Stromal cell of bone marrow (primary cell): Measurements from ENCODE around the gene LHX5.

Source experiments
- DNase-seq: peaks from one replicate; pipeline ENCODE4 v3.0.0-alpha.2; 2012; ENCODE audit warnings: low read depth

LHX5 gene

GRCh38 chr12:113477842-113478215 lies 6.2 kb upstream of the LHX5 start:
- DNase-seq, result no peak

- DNase-seq, result no peak
Observed at GRCh38 chr12:113477171-113477841, 5.6 kb upstream of the LHX5 start.

- DNase-seq, result no peak
Observed at GRCh38 chr12:113476176-113476986, 4.7 kb upstream of the LHX5 start.

DNA sequence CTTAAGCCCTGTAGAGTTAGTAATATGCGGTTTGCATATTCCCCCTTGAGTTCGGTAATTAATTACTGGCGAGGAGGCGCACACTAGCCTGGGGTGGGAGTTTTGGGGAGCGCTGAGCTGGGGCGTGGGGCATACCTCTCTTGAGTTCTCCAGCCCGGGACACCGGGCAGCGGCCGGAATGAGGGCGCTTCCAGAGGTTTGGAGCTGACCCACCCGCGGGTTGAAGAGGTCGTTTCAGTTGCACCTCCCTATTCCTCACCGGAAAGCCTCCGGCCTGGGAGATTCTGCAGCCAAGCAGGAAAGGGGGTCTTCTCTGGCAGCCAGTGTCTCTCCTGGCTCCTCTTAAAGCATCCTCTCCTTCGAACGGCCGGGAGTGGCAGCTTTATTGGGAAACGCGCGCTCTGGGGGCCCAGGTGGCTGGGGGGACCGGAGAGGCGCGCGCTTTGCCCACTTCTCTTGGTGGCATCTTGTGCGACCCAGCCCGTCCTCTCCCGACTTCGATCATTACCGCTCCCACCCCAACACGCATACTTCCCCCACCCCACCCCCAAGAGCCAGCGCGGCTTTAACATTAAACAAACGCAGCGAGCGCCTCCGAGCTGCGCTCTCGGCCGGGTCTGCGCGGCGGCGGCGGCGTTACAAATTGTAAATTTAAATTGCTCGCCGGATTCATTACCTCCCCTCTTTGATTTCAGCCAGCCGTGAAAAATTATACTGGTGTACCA lies 3.9 kb upstream of the LHX5 start:
- no peak for DNase-seq

- no peak for DNase-seq
Observed at GRCh38 chr12:113474635-113475436, 3.2 kb upstream of the LHX5 start.

- DNase-seq, result no peak
Observed at GRCh38 chr12:113473942-113474341, 2.3 kb upstream of the LHX5 start.

DNA sequence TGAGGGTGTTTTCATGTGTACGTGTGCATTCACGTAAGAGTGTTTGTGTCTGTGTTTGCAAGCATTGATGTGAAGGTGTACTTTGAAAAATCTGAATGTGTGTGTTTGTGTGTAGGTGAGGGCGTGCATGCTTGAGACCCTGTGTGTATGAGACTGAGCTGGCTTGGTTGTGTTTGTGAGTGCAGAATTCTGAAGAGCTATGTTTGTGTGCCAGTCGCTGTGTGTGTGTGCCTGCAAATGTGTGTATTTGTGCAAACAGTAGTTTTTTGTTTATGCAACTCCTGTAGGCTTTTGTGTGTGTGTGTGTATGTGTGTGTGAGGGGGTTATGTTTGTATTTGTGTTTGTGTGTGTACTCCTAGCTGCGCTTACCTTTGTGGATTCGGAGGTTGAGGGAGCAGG lies 1.7 kb upstream of the LHX5 start:
- DNase-seq, result no peak

- no peak for DNase-seq
Observed at GRCh38 chr12:113472191-113473121, 785 bp upstream of the LHX5 start.

GRCh38 chr12:113470871-113471618 lies 626 bp downstream of the LHX5 start:
- no peak for DNase-seq

DNA sequence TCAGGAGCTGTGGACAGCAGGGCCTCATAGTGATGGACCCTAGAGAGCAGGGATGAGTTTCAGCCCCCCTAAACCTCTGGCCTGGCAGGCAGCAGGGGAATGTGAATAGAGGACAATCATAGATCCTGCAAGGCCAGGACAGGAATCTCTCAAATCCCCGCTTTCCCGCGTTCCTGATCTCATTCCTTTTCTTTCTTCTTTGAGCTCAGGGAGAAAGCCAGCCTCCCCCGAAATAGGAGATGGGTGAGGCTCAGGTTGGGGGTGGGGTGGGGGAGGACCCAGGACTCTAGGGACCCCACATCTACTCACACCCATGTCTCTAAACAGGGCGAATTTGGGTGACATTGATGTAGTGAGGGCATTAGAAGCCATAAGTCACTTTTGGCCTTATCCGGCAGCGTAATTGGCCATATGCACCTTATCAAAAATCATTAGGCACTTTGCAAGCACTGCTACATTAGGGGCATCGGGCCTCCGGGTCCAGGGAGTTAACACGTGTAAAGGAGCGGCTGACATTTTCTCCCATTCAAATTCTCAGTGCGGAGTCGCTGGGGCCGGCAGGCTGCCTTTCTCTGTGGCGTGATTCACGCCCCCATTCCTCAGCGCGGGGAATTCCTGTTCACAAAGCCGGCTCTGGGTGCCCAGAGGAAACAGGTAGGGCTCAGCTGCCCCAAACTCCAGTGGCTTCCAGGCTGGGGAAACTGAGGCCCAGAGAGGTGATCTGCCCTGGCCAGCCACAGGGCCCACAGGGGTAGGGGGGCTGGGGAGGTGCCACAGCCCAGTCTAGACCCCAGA lies 1.5 kb downstream of the LHX5 start:
- DNase-seq, result no peak

DNA sequence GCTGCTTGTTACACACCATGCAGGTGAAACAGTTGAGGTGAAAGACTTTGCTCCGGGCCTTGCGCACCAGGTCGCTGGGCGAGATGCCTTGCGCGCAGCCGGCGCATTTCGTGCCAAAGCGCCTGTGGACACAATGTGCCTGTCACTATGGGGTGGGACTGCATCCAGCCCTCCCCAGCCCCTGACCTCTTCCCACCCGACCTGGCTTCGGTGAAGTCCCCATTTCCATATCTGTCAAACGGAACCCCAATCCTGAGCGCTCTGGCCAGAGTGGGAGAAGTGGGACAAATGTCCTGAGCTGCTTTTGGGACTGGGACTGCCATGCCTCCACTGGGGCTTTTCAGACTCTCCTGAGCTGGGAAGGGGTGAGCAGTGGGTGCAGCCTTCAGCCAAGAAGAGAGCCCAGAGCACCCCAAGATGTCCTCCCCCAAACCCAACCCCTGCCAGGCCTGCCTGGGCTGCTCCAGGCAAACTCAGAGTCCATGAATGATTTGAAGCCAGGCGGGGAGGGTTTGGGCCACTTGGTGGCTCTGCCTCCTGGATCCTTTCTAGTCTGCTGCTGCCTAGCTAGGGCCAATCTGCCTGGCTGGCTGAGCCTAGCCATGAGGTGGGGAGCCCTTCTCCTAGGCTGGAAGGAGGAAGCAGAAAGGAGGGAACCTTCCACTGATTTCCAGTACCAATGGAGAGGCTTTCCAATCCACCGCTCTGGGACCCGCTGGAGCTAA lies 2.3 kb downstream of the LHX5 start:
- no peak for DNase-seq

GRCh38 chr12:113468365-113469223 lies 3.1 kb downstream of the LHX5 start:
- DNase-seq, result no peak

DNA sequence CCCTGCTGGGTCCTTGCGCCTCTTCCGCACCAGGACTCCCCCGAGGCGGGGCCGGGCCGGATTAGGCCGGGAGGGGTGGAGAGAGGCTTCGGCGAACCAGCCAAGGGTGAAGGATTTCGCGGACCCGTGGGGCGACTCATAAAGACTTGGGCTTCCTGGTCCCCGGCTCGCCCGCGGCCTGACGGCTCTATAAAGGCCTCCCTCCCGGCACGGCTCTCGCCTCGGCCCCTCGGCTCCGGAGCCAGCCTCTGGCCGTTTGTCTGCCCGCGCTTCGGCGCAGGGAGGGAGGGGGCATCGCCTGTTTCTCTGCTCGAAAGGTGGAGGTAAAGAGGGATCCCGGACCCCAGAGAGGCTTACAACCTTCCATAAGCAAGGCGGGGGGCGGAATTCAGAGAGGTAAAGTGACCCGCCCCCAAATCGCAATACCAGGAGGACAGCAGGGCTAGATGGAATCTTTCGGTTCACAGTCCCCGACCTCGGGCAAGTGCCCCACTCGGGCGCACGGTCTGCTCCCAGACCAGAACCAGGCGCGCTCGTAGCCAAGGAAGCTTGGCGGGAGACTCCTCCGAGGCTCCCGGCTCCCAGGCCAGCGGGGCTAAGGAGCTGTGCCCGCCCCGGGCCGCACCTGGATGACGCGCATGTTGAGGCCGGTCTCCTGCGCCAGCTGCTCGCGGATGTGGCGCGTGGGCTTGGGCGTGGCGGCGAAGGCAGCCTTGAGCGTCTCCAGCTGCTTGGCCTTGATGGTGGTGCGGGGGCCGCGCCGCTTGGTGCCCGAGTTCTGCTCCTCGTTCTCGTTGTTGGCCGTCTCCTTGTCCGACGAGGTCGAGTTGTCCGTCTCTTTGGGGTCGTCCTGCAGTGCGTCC lies 3.9 kb downstream of the LHX5 start:
- no peak for DNase-seq

DNA sequence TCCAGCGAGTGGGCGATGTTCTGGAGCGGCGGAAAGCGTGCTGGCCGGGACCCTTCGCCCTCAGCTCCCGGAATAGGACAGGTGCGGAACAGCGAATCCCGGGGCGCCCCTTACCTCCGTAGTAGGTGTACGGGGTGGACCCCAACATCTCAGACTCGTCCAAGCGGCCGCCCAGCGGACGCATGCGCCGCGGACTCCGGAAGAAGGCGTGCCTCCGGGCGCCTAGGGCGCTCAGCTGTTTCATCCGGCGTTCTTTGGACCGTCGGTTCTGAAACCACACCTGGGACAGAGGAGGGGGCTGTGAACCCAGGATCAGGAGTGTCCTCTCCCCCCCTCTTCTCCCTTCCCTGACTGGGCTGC lies 4.5 kb downstream of the LHX5 start:
- DNase-seq, result no peak

- no peak for DNase-seq
Observed at GRCh38 chr12:113466454-113467141, 5.1 kb downstream of the LHX5 start.

GRCh38 chr12:113465808-113466453 lies 5.7 kb downstream of the LHX5 start:
- DNase-seq, result no peak
